CD4-positive, alpha-beta memory T cell (primary cell): ENCODE results near the gene FBXO24. TPM values are rescaled to one million over a fixed set of nuclear protein-coding genes. Genes with fewer than 3 reads are reported as not detected.

Experiments used
- CTCF ChIA-PET: fragments of 350-600 bp; sonication (Branson Sonifier 250); formaldehyde crosslinking; loops from one replicate; lab custom pipeline; 2021; ENCODE audit warnings: inconsistent platforms; ENCODE audit not compliant: partially characterized antibody; lab: Charles Lee
- POLR2A ChIA-PET: fragments of 350-600 bp; sonication (Branson Sonifier 250); formaldehyde crosslinking; loops from one replicate; lab custom pipeline; 2021; ENCODE audit not compliant: partially characterized antibody; lab: Charles Lee
- DNase-seq, 5 donors: peaks; one replicate each; pipeline versions ENCODE4 v3.0.0 to v3.0.0-alpha.2; 2020 to 2022; ENCODE audit warnings: mixed read lengths in 1 of 5
- H3K27ac ChIP-seq: one replicate; pipeline ENCODE4 v1.7.0; 2013; ENCODE audit warnings: low read depth, low read length
- H3K27me3 ChIP-seq: 2 replicates; pipeline ENCODE4 v1.7.0; 2013; ENCODE audit warnings: mild to moderate bottlenecking, low read length, moderate library complexity; ENCODE audit not compliant: insufficient read depth
- H3K36me3 ChIP-seq: 2 replicates; pipeline ENCODE4 v1.7.0; 2013; ENCODE audit warnings: mild to moderate bottlenecking, low read length, moderate library complexity; ENCODE audit not compliant: insufficient read depth
- H3K4me1 ChIP-seq: 2 replicates; pipeline ENCODE4 v1.7.0; 2013; ENCODE audit warnings: mild to moderate bottlenecking, low read length, moderate library complexity; ENCODE audit not compliant: insufficient read depth
- H3K4me3 ChIP-seq, 2 donors: one replicate each; pipeline ENCODE4 v1.7.0; 2013; ENCODE audit warnings: low read length in 2 of 2, mild to moderate bottlenecking in 1 of 2
- H3K9me3 ChIP-seq, 2 donors: one replicate each; pipeline ENCODE4 v1.7.0; 2013; ENCODE audit warnings: low read length in 2 of 2, control low read depth in 1 of 2; ENCODE audit not compliant: control insufficient read depth in 1 of 2
- H3K27ac Mint-ChIP-seq, 7 donors: one replicate each; pipeline ENCODE4 v1.8.0; 2020 to 2021; ENCODE audit warnings: mixed read lengths in 7 of 7, mild to moderate bottlenecking in 6 of 7, inconsistent platforms in 3 of 7, moderate library complexity in 3 of 7
- H3K27me3 Mint-ChIP-seq, 2 donors: one replicate each; pipeline ENCODE4 v1.8.0; 2020 to 2021; ENCODE audit warnings: mixed read lengths in 2 of 2
- H3K36me3 Mint-ChIP-seq, 2 donors: one replicate each; pipeline ENCODE4 v1.8.0; 2020 to 2021; ENCODE audit warnings: mixed read lengths in 2 of 2, inconsistent platforms in 1 of 2, mild to moderate bottlenecking in 1 of 2
- H3K4me1 Mint-ChIP-seq, 4 donors: one replicate each; pipeline ENCODE4 v1.8.0; 2020 to 2021; ENCODE audit warnings: mixed read lengths in 4 of 4, mild to moderate bottlenecking in 1 of 4
- H3K4me3 Mint-ChIP-seq, 8 donors: one replicate each; pipeline ENCODE4 v1.8.0; 2020 to 2021; ENCODE audit warnings: mixed read lengths in 8 of 8, mild to moderate bottlenecking in 7 of 8, moderate library complexity in 6 of 8, inconsistent platforms in 3 of 8
- H3K9me3 Mint-ChIP-seq, 8 donors: one replicate each; pipeline ENCODE4 v1.8.0; 2020 to 2021; ENCODE audit warnings: mixed read lengths in 8 of 8, mild to moderate bottlenecking in 5 of 8, inconsistent platforms in 3 of 8, moderate library complexity in 1 of 8
- intact Hi-C: fragments of 100-400 bp; cut with micrococcal nuclease; formaldehyde crosslinking; loops from one replicate; pipeline ENCODE4 v1.15.1; 2023
- polyA plus RNA-seq, 2 donors: library from polyadenylated mRNA; unstranded; fragments of 300-500 nt; fragmentation: Illumina TruSeq; gene quantifications; one replicate each; pipeline ENCODE4 v1.2.3, GENCODE V29; 2021
- total RNA-seq, 2 experiments: library from RNA; stranded (reverse); gene quantifications; one replicate each; pipeline ENCODE4 v1.2.3, GENCODE V29; 2021

Gene FBXO24
- total and polyA plus RNA-seq, 4 experiments from 2014 or later = 0.36 to 2.1 (median 1.2) TPM

DNA sequence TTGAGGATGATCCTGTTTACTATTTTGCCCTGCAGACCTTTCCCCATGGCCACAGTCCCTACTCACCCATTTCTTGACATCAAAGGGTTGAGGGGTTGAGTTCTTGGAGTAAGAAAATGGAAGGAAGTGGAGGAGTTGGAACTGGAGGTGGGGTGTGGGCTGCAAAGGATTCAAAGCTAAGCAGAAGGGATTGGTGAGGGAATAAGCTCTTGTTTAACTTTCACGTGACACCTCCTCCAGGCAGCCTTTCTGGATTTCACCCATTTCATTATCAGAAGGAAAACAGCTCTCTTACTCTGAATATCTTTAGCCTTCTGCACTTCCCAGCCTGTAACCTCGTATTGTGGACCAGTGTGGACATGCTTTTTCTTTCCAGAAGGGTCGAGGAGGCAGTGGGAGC lies 39.9 kb downstream of the FBXO24 start:
- H3K27ac Mint-ChIP-seq = peak overlapping the region in 6 of 7 donors; percentile 45 to 89 (median 81)
- peaks cover 2 to 6% of the 10 kb centered on the region in 2 donors for H3K36me3 Mint-ChIP-seq
- peaks cover 15 to 41% (median 28%) of the 10 kb centered on the region in 4 donors for H3K4me1 Mint-ChIP-seq
- Histone ChIP-seq H3K4me3 (peak overlapping the region; percentile 36 to 67), H3K4me1 (peaks cover 24% of the 10 kb centered on the region), H3K9me3 (no peaks in the 10 kb centered on the region), H3K36me3 (no peaks in the 10 kb centered on the region), H3K27me3 (no peaks in the 10 kb centered on the region), H3K27ac (peak overlapping the region; percentile 63)
- no peak for DNase-seq
- POLR2A ChIA-PET = interaction anchor here (0.6 to 5.4 kb wide), 17 partner anchors 9 to 197 kb away, joined by 3 to 64 read pairs (median 4); partner anchors contain the start of genes FBXO24, GIGYF1, LRCH4 and MEPCE
- no peaks in the 10 kb centered on the region for H3K27me3 Mint-ChIP-seq
- intact Hi-C loops = loop anchor here (1.0 kb wide), 4 partner anchors 14 to 47 kb away; partner anchors contain the start of genes FBXO24, GNB2, LRCH4 and MOSPD3
- H3K9me3 Mint-ChIP-seq = no peaks in the 10 kb centered on the region
- CTCF ChIA-PET = interaction anchor here (0.6 to 2.6 kb wide), 12 partner anchors 8 to 80 kb away, joined by 3 to 10 read pairs (median 3); partner anchors contain the start of genes FBXO24, MOSPD3 and POP7
- H3K4me3 Mint-ChIP-seq = peak overlapping the region; percentile 61 to 83 (median 76)

GRCh38 chr7:100626530-100627237 lies 40.6 kb downstream of the FBXO24 start:
- POLR2A ChIA-PET = interaction anchor here (0.6 to 5.4 kb wide), 18 partner anchors 8 to 197 kb away, joined by 3 to 64 read pairs (median 4); partner anchors contain the start of genes FBXO24, GIGYF1, LRCH4 and MEPCE
- H3K4me3 ChIP-seq = peak overlapping the region; percentile 36 to 67
- peaks cover 24% of the 10 kb centered on the region for H3K4me1 ChIP-seq
- intact Hi-C loops = loop anchor here (1.0 kb wide), 4 partner anchors 14 to 47 kb away; partner anchors contain the start of genes FBXO24, GNB2, LRCH4 and MOSPD3
- H3K9me3 ChIP-seq = no peaks in the 10 kb centered on the region
- H3K36me3 ChIP-seq = no peaks in the 10 kb centered on the region
- no peaks in the 10 kb centered on the region for H3K27me3 Mint-ChIP-seq
- peak overlapping the region; percentile 61 to 83 (median 76) for H3K4me3 Mint-ChIP-seq
- peaks cover 1 to 2% of the 10 kb centered on the region in 2 donors for H3K36me3 Mint-ChIP-seq
- no peaks in the 10 kb centered on the region for H3K27me3 ChIP-seq
- CTCF ChIA-PET = interaction anchor here (0.6 to 2.6 kb wide), 10 partner anchors 8 to 79 kb away, joined by 3 to 10 read pairs (median 3); partner anchors contain the start of genes FBXO24, MOSPD3 and POP7
- H3K9me3 Mint-ChIP-seq = no peaks in the 10 kb centered on the region
- peaks cover 15 to 41% (median 28%) of the 10 kb centered on the region in 4 donors for H3K4me1 Mint-ChIP-seq
- peak; percentile 79 to 91 (median 82) for DNase-seq
- peak overlapping the region; percentile 63 for H3K27ac ChIP-seq
- H3K27ac Mint-ChIP-seq = peak overlapping the region; percentile 45 to 94 (median 83)

DNA sequence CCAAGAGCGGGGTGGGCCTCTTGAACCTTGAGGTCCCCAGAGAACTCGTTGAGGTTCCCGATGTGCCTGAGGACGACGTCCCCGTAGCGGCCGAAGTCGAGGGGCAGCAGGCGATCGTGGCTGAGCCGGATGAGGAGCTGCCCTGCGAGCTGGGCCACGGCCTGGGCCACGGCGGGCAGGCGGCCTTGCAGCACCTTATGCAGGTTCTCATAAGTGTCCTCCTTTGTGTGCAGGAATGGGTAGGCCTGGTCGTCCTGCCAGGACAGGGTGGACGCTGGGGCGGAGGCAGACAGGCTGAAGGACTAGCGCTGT lies 41.1 kb downstream of the FBXO24 start:
- CTCF ChIA-PET = interaction anchor here (1.0 to 2.6 kb wide), 3 partner anchors 62 to 79 kb away, joined by 3 to 10 read pairs (median 9); partner anchors contain the start of gene POP7
- Mint-ChIP-seq H3K9me3 (no peaks in the 10 kb centered on the region), H3K36me3 (no peaks in the 10 kb centered on the region), H3K4me1 (peaks cover 15 to 41% (median 28%) of the 10 kb centered on the region in 4 donors), H3K4me3 (peak overlapping the region in 1 of 8 donors; percentile 31), H3K27ac (peak overlapping the region in 4 of 7 donors; percentile 48 to 72 (median 68)), H3K27me3 (no peaks in the 10 kb centered on the region)
- intact Hi-C loops = no loop called here
- peak overlapping the region in 1 of 2 donors; percentile 67 for H3K4me3 ChIP-seq
- H3K27ac ChIP-seq = peak overlapping the region; percentile 63
- peaks cover 24% of the 10 kb centered on the region for H3K4me1 ChIP-seq
- H3K9me3 ChIP-seq = no peaks in the 10 kb centered on the region
- H3K36me3 ChIP-seq = no peaks in the 10 kb centered on the region
- POLR2A ChIA-PET = interaction anchor here (0.7 to 5.4 kb wide), 14 partner anchors 8 to 198 kb away, joined by 3 to 64 read pairs (median 4); partner anchors contain the start of genes FBXO24, GIGYF1, LRCH4 and MEPCE
- no peak for DNase-seq
- no peaks in the 10 kb centered on the region for H3K27me3 ChIP-seq

- Histone ChIP-seq H3K4me3 (no peak overlapping the region), H3K27me3 (no peaks in the 10 kb centered on the region), H3K36me3 (no peaks in the 10 kb centered on the region), H3K27ac (no peak overlapping the region), H3K4me1 (peaks cover 30% of the 10 kb centered on the region), H3K9me3 (no peaks in the 10 kb centered on the region)
- H3K4me3 Mint-ChIP-seq = no peak overlapping the region
- H3K27me3 Mint-ChIP-seq = no peaks in the 10 kb centered on the region
- POLR2A ChIA-PET = interaction anchor here (0.7 to 5.4 kb wide), 4 partner anchors 16 to 63 kb away, joined by 3 to 64 read pairs (median 24); partner anchors contain the start of genes FBXO24, LRCH4 and MOSPD3
- peaks cover 0 to 2% (median 0%) of the 10 kb centered on the region in 8 donors for H3K9me3 Mint-ChIP-seq
- CTCF ChIA-PET = interaction anchor here (0.9 to 3.3 kb wide), 7 partner anchors 10 to 76 kb away, joined by 3 to 25 read pairs (median 5); partner anchors contain the start of genes MOSPD3 and POP7
- no peaks in the 10 kb centered on the region for H3K36me3 Mint-ChIP-seq
- peaks cover 19 to 48% (median 33%) of the 10 kb centered on the region in 4 donors for H3K4me1 Mint-ChIP-seq
- no peak for DNase-seq
- intact Hi-C loops = no loop called here
- H3K27ac Mint-ChIP-seq = peak overlapping the region in 6 of 7 donors; percentile 30 to 90 (median 60)
Measured at GRCh38 chr7:100629117-100629716, 43.1 kb downstream of the FBXO24 start.

GRCh38 chr7:100630066-100630465 lies 43.9 kb downstream of the FBXO24 start:
- peak overlapping the region in 1 of 8 donors; percentile 11 for H3K4me3 Mint-ChIP-seq
- POLR2A ChIA-PET = interaction anchor here (0.7 to 5.4 kb wide), 5 partner anchors 18 to 62 kb away, joined by 3 to 44 read pairs (median 4); partner anchors contain the start of genes FBXO24, GNB2, LRCH4 and MOSPD3

GRCh38 chr7:100632951-100633717 lies 47.0 kb downstream of the FBXO24 start:
- intact Hi-C loops = loop anchor here (1.0 to 2.0 kb wide), 3 partner anchors 40 to 64 kb away; partner anchors contain the start of gene GNB2
- no peaks in the 10 kb centered on the region for H3K36me3 Mint-ChIP-seq
- DNase-seq = peak; percentile 45 to 66 (median 55)
- CTCF ChIA-PET = interaction anchor here (0.7 to 4.5 kb wide), 26 partner anchors 11 to 91 kb away, joined by 3 to 53 read pairs (median 5); partner anchors contain the start of genes FBXO24, LRCH4, MOSPD3 and PCOLCE
- Histone ChIP-seq H3K4me3 (peak overlapping the region; percentile 22 to 68), H3K9me3 (no peaks in the 10 kb centered on the region), H3K27ac (peak overlapping the region; percentile 58), H3K27me3 (no peaks in the 10 kb centered on the region), H3K36me3 (no peaks in the 10 kb centered on the region), H3K4me1 (peaks cover 8% of the 10 kb centered on the region)
- peaks cover 10 to 26% (median 18%) of the 10 kb centered on the region in 4 donors for H3K4me1 Mint-ChIP-seq
- POLR2A ChIA-PET = interaction anchor here (0.8 to 3.1 kb wide), 12 partner anchors 20 to 73 kb away, joined by 3 to 44 read pairs (median 7); partner anchors contain the start of genes FBXO24, GIGYF1, GNB2 and LRCH4
- H3K27me3 Mint-ChIP-seq = no peaks in the 10 kb centered on the region
- peak overlapping the region; percentile 76 to 89 (median 85) for H3K4me3 Mint-ChIP-seq
- peak overlapping the region in 6 of 7 donors; percentile 42 to 91 (median 76) for H3K27ac Mint-ChIP-seq
- peaks cover 0 to 2% (median 0%) of the 10 kb centered on the region in 8 donors for H3K9me3 Mint-ChIP-seq

More at GRCh38 chr7:100630066-100630465, 43.9 kb downstream of the FBXO24 start:
- H3K36me3 ChIP-seq = no peaks in the 10 kb centered on the region
- DNase-seq = no peak
- H3K9me3 ChIP-seq = no peaks in the 10 kb centered on the region
- CTCF ChIA-PET = interaction anchor here (0.9 to 3.3 kb wide), 7 partner anchors 9 to 75 kb away, joined by 3 to 25 read pairs (median 5); partner anchors contain the start of genes MOSPD3 and POP7
- Mint-ChIP-seq H3K36me3 (no peaks in the 10 kb centered on the region), H3K4me1 (peaks cover 18 to 46% (median 32%) of the 10 kb centered on the region in 4 donors), H3K9me3 (peaks cover 0 to 2% (median 0%) of the 10 kb centered on the region in 8 donors), H3K27me3 (no peaks in the 10 kb centered on the region), H3K27ac (peak overlapping the region in 5 of 7 donors; percentile 61 to 84 (median 77))
- peaks cover 26% of the 10 kb centered on the region for H3K4me1 ChIP-seq
- no peak overlapping the region for H3K4me3 ChIP-seq
- no peaks in the 10 kb centered on the region for H3K27me3 ChIP-seq
- intact Hi-C loops = no loop called here
- no peak overlapping the region for H3K27ac ChIP-seq
